HCT116 (cell line): ENCODE results near the gene ELAVL2. TPM values are rescaled to one million over a fixed set of nuclear protein-coding genes. Genes with fewer than 3 reads are reported as not detected.

Experiments used
- ATAC-seq: fragments of 200-7000 bp; cut with Tn5 transposase; 2 replicates; pipeline ENCODE4 v1.9.1; 2020; ENCODE audit warnings: mild to moderate bottlenecking, moderate library complexity
- BruUV-seq: library from RNA; stranded (reverse); fragments of 400-500 nt; replicated peaks from 2 replicates; lab custom pipeline; 2021; lab: Mats Ljungman, UMichigan
- CTCF ChIA-PET: fragments of 300-600 bp; sonication (Branson Sonifier 250); formaldehyde crosslinking; loops from one replicate; lab custom pipeline; 2021; ENCODE audit warnings: antibody characterized with exemption; lab: Charles Lee
- POLR2A ChIA-PET: fragments of 300-600, 350-600 bp; sonication (Branson Sonifier 250); formaldehyde crosslinking; loops from one replicate; lab custom pipeline; 2021; ENCODE audit warnings: antibody characterized with exemption; lab: Charles Lee
- RAD21 ChIA-PET, 2 experiments: fragments of 300-600 bp; sonication (Branson Sonifier 250); formaldehyde crosslinking; loops; one replicate each; lab custom pipeline; 2023; ENCODE audit warnings: low total read pairs in 2 of 2; ENCODE audit not compliant: uncharacterized antibody in 2 of 2, unreplicated experiment in 2 of 2, low non-redundant PET in 1 of 2; lab: Charles Lee
- DNase-seq: peaks from one replicate; pipeline ENCODE4 v3.0.0-alpha.2; 2010; ENCODE audit warnings: low read depth, low spot score
- H2AFZ ChIP-seq: fragments of 200-600 bp; shearing (Covaris generic), sonication (generic); 2 replicates; pipeline ENCODE4 v1.6.1; 2017; ENCODE audit warnings: low read depth, mixed run types, mixed read lengths, antibody characterized with exemption, low read length; ENCODE audit not compliant: poor library complexity, severe bottlenecking
- H3K27ac ChIP-seq: 2 replicates; pipeline ENCODE4 v1.5.1; 2012; ENCODE audit warnings: low read depth, low read length
- H3K27me3 ChIP-seq: fragments of 200-600 bp; sonication (generic); 2 replicates; pipeline ENCODE4 v1.6.1; 2016; ENCODE audit warnings: mixed run types, low read length, mixed read lengths; ENCODE audit not compliant: insufficient read depth
- H3K36me3 ChIP-seq, 2 experiments: fragments of 200-500 bp in 1 of 2; fragments of 200-600 bp in 1 of 2; sonication (Bioruptor generic) in 1 of 2; sonication (generic) in 1 of 2; 2 replicates each; pipeline versions ENCODE4 v1.5.1 to v1.6.1; 2014 to 2016; ENCODE audit warnings: low read length in 2 of 2, inconsistent platforms in 1 of 2, mixed read lengths in 1 of 2, mixed run types in 1 of 2; ENCODE audit not compliant: insufficient read depth in 2 of 2, control insufficient read depth in 1 of 2
- H3K4me1 ChIP-seq, 2 experiments: fragments of 200-600 bp in 1 of 2; sonication (generic) in 1 of 2; 2 replicates each; pipeline versions ENCODE4 v1.5.1 to v1.6.1; 2012 to 2017; ENCODE audit warnings: low read length in 2 of 2, inconsistent platforms in 1 of 2, mild to moderate bottlenecking in 1 of 2, mixed read lengths in 1 of 2, mixed run types in 1 of 2, moderate library complexity in 1 of 2; ENCODE audit not compliant: insufficient read depth in 2 of 2, control insufficient read depth in 1 of 2
- H3K4me2 ChIP-seq: fragments of 200-600 bp; sonication (generic); 2 replicates; pipeline ENCODE4 v1.6.1; 2017; ENCODE audit warnings: mixed run types, low read length, mixed read lengths
- H3K4me3 ChIP-seq, 2 experiments: fragments of 200-600 bp in 1 of 2; sonication (generic) in 1 of 2; replicated peaks in 1 of 2; 2 replicates each; pipeline ENCODE4 v1.5.1; 2011 to 2016; ENCODE audit warnings: low read length in 2 of 2, control low read depth in 1 of 2, low read depth in 1 of 2, mild to moderate bottlenecking in 1 of 2, mixed read lengths in 1 of 2, mixed run types in 1 of 2
- H3K79me2 ChIP-seq: fragments of 200-600 bp; sonication (generic); 2 replicates; pipeline ENCODE4 v1.6.1; 2017; ENCODE audit warnings: mild to moderate bottlenecking, mixed run types, low read length, moderate library complexity, mixed read lengths; ENCODE audit not compliant: insufficient read depth
- H3K9ac ChIP-seq: fragments of 200-600 bp; sonication (generic); 2 replicates; pipeline ENCODE4 v1.6.1; 2016; ENCODE audit warnings: low read length, mixed read lengths
- H3K9me2 ChIP-seq: fragments of 200-600 bp; sonication (generic), shearing (Covaris generic); 2 replicates; pipeline ENCODE4 v1.6.1; 2017; ENCODE audit warnings: mixed run types, mild to moderate bottlenecking, moderate library complexity; ENCODE audit not compliant: insufficient read depth
- H3K9me3 ChIP-seq, 2 experiments: fragments of 200-500 bp in 1 of 2; fragments of 200-600 bp in 1 of 2; sonication (Bioruptor generic) in 1 of 2; sonication (generic) in 1 of 2; 2 replicates each; pipeline ENCODE4 v1.6.1; 2014 to 2017; ENCODE audit warnings: low read length in 2 of 2, mixed read lengths in 2 of 2, inconsistent platforms in 1 of 2, low read depth in 1 of 2, mild to moderate bottlenecking in 1 of 2, mixed run types in 1 of 2, moderate library complexity in 1 of 2; ENCODE audit not compliant: control insufficient read depth in 1 of 2, insufficient read depth in 1 of 2
- H4K20me1 ChIP-seq: fragments of 200-600 bp; sonication (generic), shearing (Covaris generic); 2 replicates; pipeline ENCODE4 v1.6.1; 2017; ENCODE audit warnings: mixed run types, mild to moderate bottlenecking, moderate library complexity; ENCODE audit not compliant: insufficient read depth
- EZH2phosphoT487 ChIP-seq: fragments of 200-600 bp; IDR thresholded peaks from 2 replicates; pipeline ENCODE4 v1.6.1; 2018; ENCODE audit warnings: antibody characterized with exemption, borderline replicate concordance
- SIN3A ChIP-seq: IDR thresholded peaks from 2 replicates; pipeline ENCODE4 v1.6.1; 2012; ENCODE audit warnings: low read depth
- YY1 ChIP-seq: IDR thresholded peaks from 2 replicates; pipeline ENCODE4 v1.6.1; 2011; ENCODE audit warnings: low read length, low read depth, moderate library complexity, mild to moderate bottlenecking; ENCODE audit not compliant: insufficient replicate concordance; ENCODE audit errors: extremely low read depth
- ZFX ChIP-seq: fragments of 450-650 bp; IDR thresholded peaks from 2 replicates; pipeline ENCODE4 v1.6.1; 2017
- intact Hi-C: fragments of 100-400 bp; cut with micrococcal nuclease; formaldehyde crosslinking; loops from 2 replicates; pipeline ENCODE4 v1.10.0; 2022
- total RNA-seq: library from RNA; stranded (reverse); gene quantifications from one replicate; pipeline ENCODE4 v1.2.1, GENCODE V29; 2021; ENCODE audit not compliant: unreplicated experiment

Gene ELAVL2
- total RNA-seq, 1 experiment from 2014 or later: not detected

- no peaks in the 10 kb centered on the region for H3K9me2 ChIP-seq
- no peaks in the 10 kb centered on the region for H3K36me3 ChIP-seq
- no peak for ATAC-seq
- TF ChIP-seq EZH2phosphoT487 (no peak), ZFX (no peak), YY1 (no peak), SIN3A (no peak)
- no peak overlapping the region for H3K27ac ChIP-seq
- BruUV-seq: no TSS peak
- no peaks in the 10 kb centered on the region for H4K20me1 ChIP-seq
- RAD21 ChIA-PET: no interaction called here
- H3K9ac ChIP-seq: no peak overlapping the region
- intact Hi-C loops: no loop called here
- CTCF ChIA-PET: no interaction called here
- H3K9me3 ChIP-seq: peaks cover 15 to 26% of the 10 kb centered on the region in 2 experiments; a peak in 2 of 4 replicates
- no peak for DNase-seq
- H3K4me2 ChIP-seq: no peak overlapping the region
- H3K79me2 ChIP-seq: no peaks in the 10 kb centered on the region
- H2AFZ ChIP-seq: no peak overlapping the region
- no peaks in the 10 kb centered on the region for H3K27me3 ChIP-seq
- no peaks in the 10 kb centered on the region for H3K4me1 ChIP-seq
- POLR2A ChIA-PET: no interaction called here
- no peak overlapping the region for H3K4me3 ChIP-seq
Measured at GRCh38 chr9:23695572-23695971, 130.5 kb downstream of the ELAVL2 start.

GRCh38 chr9:23693374-23693773, 132.7 kb downstream of the ELAVL2 start:
- TF ChIP-seq YY1: no peak
- Histone ChIP-seq H3K27me3 (no peaks in the 10 kb centered on the region), H3K9me3 (peaks cover 7 to 27% of the 10 kb centered on the region in 2 experiments; a peak in 2 of 4 replicates), H3K9ac (no peak overlapping the region), H3K4me3 (no peak overlapping the region), H2AFZ (no peak overlapping the region), H3K79me2 (no peaks in the 10 kb centered on the region), H3K4me2 (no peak overlapping the region), H3K9me2 (no peaks in the 10 kb centered on the region), H4K20me1 (no peaks in the 10 kb centered on the region), H3K27ac (no peak overlapping the region), H3K4me1 (no peaks in the 10 kb centered on the region), H3K36me3 (no peaks in the 10 kb centered on the region)
- no peak for DNase-seq
- no peak for ATAC-seq
- no TSS peak for BruUV-seq
- POLR2A ChIA-PET: no interaction called here
- RAD21 ChIA-PET: no interaction called here
- CTCF ChIA-PET: no interaction called here
- intact Hi-C loops: no loop called here
